HAP-1 (cell line): ENCODE results near the gene IGLL5.
A peak's percentile ranks its signal among the peaks of the same experiment; 100 is the strongest.

Source experiments
- DNase-seq, 2 experiments: peaks; one replicate each; pipeline ENCODE4 v3.0.0-alpha.2; 2016 to 2020; ENCODE audit warnings: low spot score in 2 of 2
- H3K27me3 ChIP-seq: fragments of 250-450 bp; sonication (Bioruptor Pico); 2 replicates; pipeline ENCODE4 v1.5.1; 2020; ENCODE audit warnings: low read depth, mild to moderate bottlenecking, moderate library complexity
- H3K36me3 ChIP-seq: fragments of 250-450 bp; sonication (Bioruptor Pico); replicated peaks from 2 replicates; pipeline ENCODE4 v1.5.1; 2020; ENCODE audit warnings: mild to moderate bottlenecking
- H3K4me1 ChIP-seq: fragments of 250-450 bp; sonication (Bioruptor Pico); 2 replicates; pipeline ENCODE4 v1.5.1; 2020; ENCODE audit warnings: mild to moderate bottlenecking
- H3K4me3 ChIP-seq: fragments of 250-450 bp; sonication (Bioruptor Pico); 2 replicates; pipeline ENCODE4 v1.5.1; 2020; ENCODE audit warnings: mild to moderate bottlenecking, moderate library complexity
- H3K9me3 ChIP-seq: fragments of 250-450 bp; sonication (Bioruptor Pico); 2 replicates; pipeline ENCODE4 v1.5.1; 2020; ENCODE audit warnings: mild to moderate bottlenecking, moderate library complexity
- in situ Hi-C: fragments of 300-500 bp; cut with MboI; formaldehyde crosslinking; loops from 3 replicates; pipeline ENCODE4 v1.14.3; 2020; ENCODE audit warnings: low sequenced_read_pairs, inconsistent platforms, mixed read lengths

The IGLL5 gene

GRCh38 chr22:22938672-22939587 lies 51.3 kb downstream of the IGLL5 start:
- peaks cover 8% of the 10 kb centered on the region for H3K27me3 ChIP-seq
- no peak overlapping the region for H3K4me3 ChIP-seq
- in situ Hi-C loops = no loop called here
- H3K9me3 ChIP-seq = no peaks in the 10 kb centered on the region
- no peaks in the 10 kb centered on the region for H3K36me3 ChIP-seq
- H3K4me1 ChIP-seq = no peaks in the 10 kb centered on the region
- no peak for DNase-seq

- Histone ChIP-seq H3K36me3 (no peaks in the 10 kb centered on the region), H3K4me3 (no peak overlapping the region), H3K9me3 (no peaks in the 10 kb centered on the region), H3K4me1 (no peaks in the 10 kb centered on the region), H3K27me3 (peaks cover 8% of the 10 kb centered on the region)
- in situ Hi-C loops = no loop called here
- no peak for DNase-seq
Measured at GRCh38 chr22:22939588-22940368, 52.2 kb downstream of the IGLL5 start.

GRCh38 chr22:22940961-22941605 lies 53.5 kb downstream of the IGLL5 start:
- in situ Hi-C loops = no loop called here
- no peak for DNase-seq
- H3K4me1 ChIP-seq = no peaks in the 10 kb centered on the region
- no peaks in the 10 kb centered on the region for H3K9me3 ChIP-seq
- H3K27me3 ChIP-seq = peaks cover 13% of the 10 kb centered on the region
- H3K4me3 ChIP-seq = no peak overlapping the region
- no peaks in the 10 kb centered on the region for H3K36me3 ChIP-seq

GRCh38 chr22:22941831-22942510 lies 54.4 kb downstream of the IGLL5 start:
- DNase-seq = peak in 1 of 2 experiments; percentile 5
- in situ Hi-C loops = no loop called here
- no peaks in the 10 kb centered on the region for H3K9me3 ChIP-seq
- peaks cover 15% of the 10 kb centered on the region for H3K27me3 ChIP-seq
- H3K36me3 ChIP-seq = no peaks in the 10 kb centered on the region
- no peaks in the 10 kb centered on the region for H3K4me1 ChIP-seq
- no peak overlapping the region for H3K4me3 ChIP-seq

GRCh38 chr22:22942511-22943329 lies 55.1 kb downstream of the IGLL5 start:
- no peaks in the 10 kb centered on the region for H3K36me3 ChIP-seq
- no peaks in the 10 kb centered on the region for H3K4me1 ChIP-seq
- no peak overlapping the region for H3K4me3 ChIP-seq
- in situ Hi-C loops = no loop called here
- H3K9me3 ChIP-seq = no peaks in the 10 kb centered on the region
- peak; percentile 36 to 87 for DNase-seq
- H3K27me3 ChIP-seq = peaks cover 10% of the 10 kb centered on the region; the same call in 1 of the 2 replicates

GRCh38 chr22:22943521-22944267 lies 56.1 kb downstream of the IGLL5 start:
- no peak overlapping the region for H3K4me3 ChIP-seq
- no peaks in the 10 kb centered on the region for H3K4me1 ChIP-seq
- DNase-seq = peak in 1 of 2 experiments; percentile 8
- in situ Hi-C loops = no loop called here
- H3K36me3 ChIP-seq = no peaks in the 10 kb centered on the region
- H3K9me3 ChIP-seq = no peaks in the 10 kb centered on the region
- H3K27me3 ChIP-seq = peaks cover 6% of the 10 kb centered on the region; the same call in 1 of the 2 replicates

- Histone ChIP-seq H3K4me1 (no peaks in the 10 kb centered on the region), H3K36me3 (no peaks in the 10 kb centered on the region), H3K4me3 (no peak overlapping the region), H3K27me3 (peaks cover 6% of the 10 kb centered on the region; the same call in 1 of the 2 replicates), H3K9me3 (no peaks in the 10 kb centered on the region)
- in situ Hi-C loops = no loop called here
- DNase-seq = peak in 1 of 2 experiments; percentile 5
Measured at GRCh38 chr22:22944268-22944985, 56.8 kb downstream of the IGLL5 start.

GRCh38 chr22:22945195-22945594 lies 57.6 kb downstream of the IGLL5 start:
- DNase-seq = peak in 1 of 2 experiments; percentile 1
- H3K4me1 ChIP-seq = no peaks in the 10 kb centered on the region
- H3K27me3 ChIP-seq = peaks cover 6% of the 10 kb centered on the region; the same call in 1 of the 2 replicates
- H3K9me3 ChIP-seq = no peaks in the 10 kb centered on the region
- in situ Hi-C loops = no loop called here
- H3K4me3 ChIP-seq = no peak overlapping the region
- no peaks in the 10 kb centered on the region for H3K36me3 ChIP-seq
